HG02623 (cell line): Measurements from ENCODE around the gene PRDM15.

Source experiments
- ATAC-seq: cut with Tn5 transposase; IDR thresholded peaks from one replicate; pipeline ENCODE4 v1.9.1; 2021; ENCODE audit warnings: moderate library complexity; ENCODE audit not compliant: unreplicated experiment

Gene PRDM15

DNA sequence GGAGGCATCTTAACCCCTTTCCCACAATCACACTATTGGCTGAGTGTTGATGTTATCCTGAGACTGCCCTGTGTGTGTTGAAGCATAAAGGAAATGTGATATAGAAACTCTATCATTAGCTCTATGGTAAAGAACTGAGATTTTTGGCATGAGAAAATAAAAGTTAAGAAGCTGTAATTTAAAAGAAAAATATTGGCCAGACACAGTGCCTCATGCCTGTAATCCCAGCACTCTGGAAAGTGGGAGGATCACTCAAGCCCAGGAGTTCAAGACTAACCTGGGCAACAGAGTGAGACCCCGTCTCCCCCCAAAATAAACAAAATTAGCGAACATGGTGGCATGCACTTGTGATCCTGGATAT is 98.1 kb downstream of the PRDM15 start:
- ATAC-seq, result no peak

DNA sequence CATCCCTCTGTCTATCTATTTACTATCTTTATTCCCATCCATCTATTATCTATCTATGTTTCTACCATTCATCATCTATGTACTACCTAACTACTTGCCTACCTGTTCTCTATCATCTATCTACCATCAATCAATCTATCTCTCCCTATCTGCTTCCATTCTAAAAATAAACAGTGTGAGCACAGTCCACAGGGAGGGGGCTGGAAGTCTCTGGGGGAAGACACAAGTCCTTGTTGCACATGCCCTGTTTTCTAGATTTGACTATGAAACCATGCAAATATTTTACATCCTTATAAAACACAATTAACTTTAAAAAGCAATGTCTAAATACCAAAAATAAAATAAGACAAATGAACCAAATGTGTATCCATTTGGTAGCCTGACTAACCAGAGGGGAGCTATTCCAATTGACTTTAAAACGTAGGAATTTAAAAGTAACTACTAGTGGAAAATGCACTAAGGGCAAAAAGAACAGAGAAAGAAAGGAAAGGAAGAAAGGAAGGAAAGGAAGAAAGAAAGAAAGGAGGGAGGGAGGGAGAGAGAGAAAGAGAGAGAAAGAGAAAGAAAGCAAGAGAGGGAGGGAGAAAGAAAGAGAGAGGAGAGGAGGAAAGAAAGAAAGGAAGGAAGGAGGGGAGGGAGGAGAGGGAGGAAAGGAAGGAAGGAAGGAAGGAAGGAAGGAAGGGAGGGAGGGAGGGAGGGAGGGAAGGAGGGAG is 98.7 kb downstream of the PRDM15 start:
- no peak for ATAC-seq

DNA sequence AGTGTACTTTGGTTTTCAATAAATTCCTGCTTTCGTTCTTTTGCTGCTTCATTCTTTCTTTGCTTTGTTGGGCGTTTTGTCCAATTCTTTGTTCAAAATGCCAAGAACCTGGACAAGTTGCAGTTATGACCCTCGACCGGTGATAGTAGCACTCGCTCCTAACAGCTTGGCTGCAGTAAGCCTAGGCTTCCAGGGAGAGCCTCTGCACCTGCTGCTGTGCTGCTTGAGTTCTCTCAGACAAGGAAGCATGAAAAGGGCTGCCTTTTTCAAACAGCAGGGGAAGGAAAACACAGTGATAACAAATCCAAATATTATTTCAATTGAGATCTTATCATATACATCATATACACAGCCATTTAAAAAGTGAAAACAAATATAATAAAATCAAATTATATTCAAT is 99.5 kb downstream of the PRDM15 start:
- ATAC-seq, result no peak

DNA sequence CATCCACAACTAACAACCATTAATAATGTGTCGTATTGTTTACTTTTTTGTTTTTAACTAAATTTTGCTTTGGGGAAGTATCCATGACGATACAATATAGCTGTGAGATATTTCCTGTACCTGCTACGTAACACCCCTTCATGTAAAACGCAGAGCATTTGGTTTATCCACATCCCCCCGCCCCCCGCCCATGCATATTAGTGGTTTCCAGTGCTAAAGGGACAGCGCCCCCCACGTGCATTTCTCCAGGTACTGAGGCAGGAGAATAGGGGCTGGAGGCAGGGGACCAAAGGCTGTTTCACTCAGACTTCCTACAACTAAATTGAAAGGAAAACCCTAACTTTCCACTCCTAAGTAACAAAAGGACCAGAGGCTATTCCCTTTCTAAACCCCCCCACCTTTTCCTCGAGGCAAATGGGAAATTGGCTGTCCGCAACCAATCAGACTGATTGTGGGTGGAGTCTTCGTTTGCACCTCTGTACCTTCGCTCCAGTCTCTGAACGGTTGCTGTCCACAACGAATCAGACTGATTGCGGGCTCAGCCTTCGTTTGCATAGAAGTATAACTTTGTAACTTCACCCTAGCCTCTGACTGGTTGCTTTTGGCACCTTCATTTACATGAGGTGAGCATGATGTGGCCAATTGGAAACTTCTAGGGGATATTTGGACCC is 100.1 kb downstream of the PRDM15 start:
- ATAC-seq, result no peak

DNA sequence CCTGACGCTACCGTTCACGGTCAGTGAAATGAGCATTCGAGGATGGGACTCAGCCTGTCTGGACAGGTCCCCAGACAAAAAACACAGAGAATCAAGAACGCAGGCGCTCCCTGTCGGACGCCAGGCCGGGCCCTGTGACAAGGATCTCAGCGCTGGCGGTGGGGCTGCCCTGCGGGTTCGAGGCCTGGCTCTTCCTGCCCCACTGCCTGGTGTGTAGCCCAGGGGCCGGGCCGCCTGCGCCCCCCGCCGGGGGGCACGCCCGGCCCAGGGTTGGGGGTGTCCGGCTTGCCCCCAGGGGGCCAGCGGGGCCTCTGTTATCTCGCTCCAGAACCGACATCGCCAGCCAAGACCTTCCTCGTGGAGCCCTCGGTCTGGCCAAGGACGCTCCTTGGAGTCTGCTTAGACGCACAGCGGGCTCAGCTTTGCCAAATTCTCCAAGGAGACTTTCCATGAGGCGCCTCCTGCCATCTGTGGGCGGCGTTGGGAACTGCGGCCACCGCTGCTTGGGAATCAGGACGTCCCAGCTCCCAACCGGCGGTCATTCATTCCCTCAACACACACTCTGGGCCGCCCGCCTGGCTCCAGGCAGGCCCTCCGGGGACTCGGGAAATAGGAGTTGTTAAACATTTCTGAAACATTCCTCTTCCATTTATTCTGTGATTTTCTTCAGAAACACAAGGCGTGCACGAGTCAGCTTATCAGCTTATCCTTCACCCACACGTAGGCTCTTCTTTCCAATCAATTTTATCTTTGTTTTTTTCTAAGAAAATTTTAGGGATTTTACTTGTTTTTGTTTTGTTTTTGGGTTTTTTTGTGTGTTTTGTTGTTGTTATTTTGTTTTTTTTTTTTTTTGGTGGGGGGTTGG is 101.0 kb downstream of the PRDM15 start:
- no peak for ATAC-seq

DNA sequence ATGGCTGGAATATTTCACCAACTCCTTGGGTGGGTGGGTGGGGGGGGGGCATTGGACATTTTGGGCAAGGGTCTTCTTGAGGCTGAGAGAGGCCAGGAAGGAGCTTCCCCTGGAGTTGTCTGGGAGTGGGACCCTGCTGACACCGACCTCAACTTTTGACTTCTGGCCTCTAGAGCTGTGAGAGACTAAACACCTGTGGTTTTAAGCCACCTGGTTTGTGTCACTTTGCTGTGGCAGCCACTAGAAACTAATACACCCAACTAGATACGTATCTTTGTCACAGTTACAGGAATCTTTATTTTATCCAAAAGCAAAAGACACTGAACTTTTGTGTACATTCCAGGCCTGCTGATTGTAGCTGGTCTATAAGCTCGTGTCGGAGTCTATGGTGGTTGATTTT is 102.4 kb downstream of the PRDM15 start:
- no peak for ATAC-seq

DNA sequence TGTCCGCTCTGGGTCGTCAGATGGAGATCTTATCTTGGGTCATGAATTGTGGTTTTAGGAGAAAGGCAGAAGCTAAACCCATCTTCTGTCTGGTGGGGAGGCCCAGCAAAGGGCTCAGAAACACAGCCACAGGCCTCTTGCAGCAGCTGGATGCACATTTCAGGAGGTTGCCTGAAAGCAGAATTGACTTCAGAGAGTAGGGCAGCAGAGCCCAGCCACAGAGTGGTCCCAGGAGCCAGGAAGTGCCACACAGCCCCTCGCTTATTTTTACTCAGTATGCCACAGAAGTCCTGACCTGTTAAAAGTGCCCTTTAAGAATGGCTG is 104.0 kb downstream of the PRDM15 start:
- ATAC-seq, result no peak

DNA sequence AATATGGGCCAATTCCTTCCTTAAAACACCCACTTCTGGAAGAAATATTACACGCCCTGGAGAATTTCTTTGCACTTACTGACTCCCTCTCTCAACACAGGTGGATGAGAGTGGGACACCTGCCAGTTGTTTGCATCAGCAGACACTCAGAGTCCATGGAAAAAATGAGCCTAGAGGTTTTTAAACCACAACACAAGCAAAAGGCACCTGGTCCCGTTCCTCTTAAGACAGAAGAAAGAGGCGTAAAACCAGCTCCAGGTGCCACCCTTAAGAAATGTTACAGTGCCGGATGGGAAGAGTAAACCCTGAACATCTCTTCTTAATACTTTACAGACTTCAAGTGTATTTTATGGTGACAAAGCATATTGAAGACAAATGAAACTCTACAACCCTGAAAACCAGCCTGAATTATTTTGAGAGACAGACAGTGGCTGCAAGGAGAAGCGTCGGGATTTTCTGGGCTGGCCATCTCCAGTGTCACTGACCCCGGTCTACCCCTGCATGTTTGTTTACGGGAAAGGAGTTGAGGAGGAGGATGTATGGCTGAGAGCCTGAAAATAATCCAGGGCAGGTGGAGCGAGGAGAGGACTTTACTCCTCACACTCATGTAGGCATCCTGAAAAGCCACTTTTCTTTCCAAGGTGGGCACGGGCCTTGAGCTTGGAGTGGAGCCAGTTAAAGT is 104.5 kb downstream of the PRDM15 start:
- ATAC-seq, result no peak

DNA sequence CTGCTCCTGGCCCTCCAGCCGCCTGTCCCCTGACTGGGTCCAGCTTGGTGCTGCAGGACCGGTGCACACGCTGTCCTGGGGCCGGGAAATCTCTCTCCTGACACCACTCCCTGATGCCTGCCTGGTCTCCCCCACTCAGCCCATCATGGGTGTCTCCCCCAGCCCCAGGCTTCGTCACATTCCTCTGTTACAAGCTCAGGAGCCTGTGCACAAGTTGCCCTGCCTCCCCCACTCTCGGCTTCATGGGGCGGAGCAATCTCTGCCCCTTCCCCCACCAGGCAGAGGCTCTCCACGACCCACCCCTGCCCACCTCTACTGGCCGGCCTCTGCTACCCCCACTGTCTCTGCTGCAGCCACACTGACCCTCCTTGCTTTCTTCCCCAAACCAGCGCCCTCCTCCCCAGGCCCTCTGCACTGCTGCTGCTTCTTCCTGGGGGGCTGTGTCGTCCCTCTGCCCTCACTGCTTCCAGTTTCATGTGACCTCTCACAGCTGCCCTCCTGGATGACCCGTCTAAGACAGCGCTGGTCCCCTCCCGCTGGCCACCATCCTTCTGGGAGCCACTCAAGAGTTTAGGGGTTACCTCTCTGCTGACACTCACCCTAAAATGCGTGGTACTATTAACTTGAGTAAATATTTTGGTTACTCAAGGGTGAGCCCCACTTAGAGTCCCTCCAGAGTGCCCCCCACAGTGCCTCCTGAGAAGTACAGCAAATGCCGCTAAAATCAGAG is 106.6 kb downstream of the PRDM15 start:
- no peak for ATAC-seq

DNA sequence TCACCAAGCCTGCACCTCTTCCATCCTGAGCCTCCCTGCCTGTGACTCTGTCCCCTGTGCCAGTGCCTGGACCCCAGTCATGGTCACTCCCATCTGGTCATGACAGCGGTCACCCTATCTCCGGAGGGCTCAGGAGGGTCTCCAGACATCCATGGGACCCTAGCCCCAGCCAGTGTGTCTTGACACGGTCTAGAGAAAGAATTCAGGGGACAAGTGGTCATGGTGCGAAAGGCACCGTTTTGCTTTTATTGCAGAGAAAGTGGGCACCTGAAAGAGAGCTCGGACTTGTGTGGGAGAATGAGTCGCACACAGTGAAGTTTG is 107.6 kb downstream of the PRDM15 start:
- ATAC-seq, result no peak

DNA sequence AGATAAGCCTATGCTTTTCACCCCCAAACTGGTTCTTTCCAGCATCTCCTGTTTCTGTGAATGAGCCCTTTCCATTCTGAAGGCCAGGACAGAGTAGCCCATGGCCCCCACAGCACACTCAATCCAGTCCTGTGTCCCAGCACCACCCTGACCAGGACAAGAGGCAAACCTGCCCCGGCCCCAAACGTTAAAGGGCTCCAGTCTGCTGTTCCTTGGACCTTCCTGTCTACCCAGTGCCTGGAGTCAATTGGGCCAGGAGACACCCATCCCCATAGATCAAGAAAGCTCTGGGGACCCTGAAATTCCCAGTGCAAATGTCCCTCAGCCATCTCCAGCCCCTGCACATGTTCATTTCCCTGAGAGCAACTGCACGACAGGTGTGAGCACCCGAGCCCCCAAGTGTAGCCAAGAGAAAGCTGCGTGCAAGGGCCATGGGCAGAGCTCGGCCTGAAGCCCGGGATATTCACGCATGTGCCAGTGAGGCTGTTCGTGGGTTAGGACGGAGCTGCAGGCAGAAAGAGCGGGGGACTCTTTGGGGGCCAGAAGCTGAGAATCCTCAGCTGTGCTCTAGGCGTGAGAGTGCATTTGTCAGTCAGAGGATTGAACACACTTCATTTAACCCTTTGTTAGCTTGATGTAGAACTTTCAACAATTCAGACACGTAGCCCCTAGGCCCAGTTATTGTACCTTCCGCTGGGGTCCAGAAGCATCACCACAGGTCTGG is 108.1 kb downstream of the PRDM15 start:
- ATAC-seq, result no peak

DNA sequence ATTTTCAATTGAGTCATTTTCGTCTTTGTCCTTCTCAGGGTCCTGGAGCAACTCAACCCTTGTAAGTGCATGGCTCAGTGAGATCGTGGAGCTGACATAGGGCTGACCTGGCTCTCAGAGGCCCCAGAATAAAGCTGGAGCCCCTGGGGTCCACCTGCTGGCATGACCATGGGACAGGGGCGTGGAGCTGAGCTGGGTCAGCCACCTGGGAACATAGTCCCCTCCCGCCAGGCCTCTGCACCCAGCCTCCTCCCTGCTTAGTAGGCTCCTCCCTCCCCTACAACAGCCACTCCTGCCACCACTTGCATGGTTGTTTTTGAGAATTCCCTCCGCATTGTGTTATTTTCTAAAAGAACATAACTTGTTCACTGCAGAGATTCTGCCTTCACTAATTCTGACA is 109.2 kb downstream of the PRDM15 start:
- ATAC-seq, result no peak

DNA sequence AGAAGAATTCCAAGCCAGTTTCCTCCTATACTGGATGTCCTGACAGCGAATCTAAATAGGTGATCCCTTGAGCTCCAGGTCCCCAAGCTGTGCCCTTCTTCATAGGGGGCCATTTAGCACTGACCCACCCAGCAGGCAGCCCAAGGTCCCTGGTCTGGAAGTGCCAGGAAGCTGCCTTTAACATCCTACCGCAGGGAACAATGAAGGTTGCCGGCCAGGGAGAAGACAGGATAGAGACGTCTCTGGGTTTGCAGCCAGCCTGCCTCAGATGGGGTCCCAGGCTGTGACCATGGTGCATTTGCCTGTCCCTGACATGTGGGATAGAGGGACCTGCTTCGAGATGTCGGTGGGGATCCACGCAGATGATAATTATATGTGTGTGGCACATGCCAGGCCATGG is 109.6 kb downstream of the PRDM15 start:
- no peak for ATAC-seq

DNA sequence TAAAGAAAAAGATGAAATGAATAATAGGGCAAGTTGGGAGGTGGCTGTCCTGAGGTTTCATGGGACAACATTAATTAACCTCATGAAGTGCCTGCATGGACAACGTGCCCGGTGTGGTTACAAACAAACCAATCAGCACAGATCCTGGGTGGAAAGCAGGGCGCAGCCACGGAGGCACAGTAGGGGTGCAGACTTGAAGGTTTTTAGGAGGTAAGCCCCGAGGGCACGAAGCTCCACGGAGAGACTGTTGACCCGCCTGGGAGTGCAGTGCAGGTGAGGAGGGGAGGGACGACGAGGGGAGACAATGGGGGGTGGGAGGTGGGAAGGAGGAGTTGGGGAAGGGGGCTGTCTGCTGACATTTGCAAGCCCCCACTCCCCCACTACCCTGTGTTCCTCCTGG is 110.0 kb downstream of the PRDM15 start:
- no peak for ATAC-seq

DNA sequence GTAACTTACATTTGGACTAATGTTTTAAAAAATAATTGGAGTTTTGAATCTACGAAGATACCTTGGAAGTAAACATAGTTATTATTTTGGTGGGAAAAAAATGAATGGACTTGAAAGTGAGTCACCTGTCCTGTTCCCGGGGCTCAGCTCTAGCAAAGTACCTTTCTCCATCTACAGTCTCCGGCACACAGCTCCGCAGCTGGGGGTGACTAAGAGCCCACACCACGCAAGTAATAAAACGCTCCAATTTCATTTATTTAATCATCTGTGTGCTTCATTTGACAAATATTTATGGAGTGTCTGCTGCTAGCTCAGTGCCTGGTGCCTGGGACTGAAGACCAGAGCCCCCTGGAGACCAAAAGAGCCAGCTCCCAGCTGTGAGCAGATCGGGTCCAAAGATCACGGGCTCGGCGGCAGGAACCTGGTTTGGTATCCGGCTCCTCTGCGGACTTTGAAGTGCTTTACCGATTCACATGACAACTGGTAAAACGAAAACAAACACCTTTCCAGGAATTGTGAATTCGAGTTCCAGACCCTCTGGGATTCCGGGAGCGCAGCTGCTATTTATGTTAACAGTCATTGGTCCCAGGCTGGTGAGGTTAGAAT is 110.6 kb downstream of the PRDM15 start:
- ATAC-seq, result no peak

DNA sequence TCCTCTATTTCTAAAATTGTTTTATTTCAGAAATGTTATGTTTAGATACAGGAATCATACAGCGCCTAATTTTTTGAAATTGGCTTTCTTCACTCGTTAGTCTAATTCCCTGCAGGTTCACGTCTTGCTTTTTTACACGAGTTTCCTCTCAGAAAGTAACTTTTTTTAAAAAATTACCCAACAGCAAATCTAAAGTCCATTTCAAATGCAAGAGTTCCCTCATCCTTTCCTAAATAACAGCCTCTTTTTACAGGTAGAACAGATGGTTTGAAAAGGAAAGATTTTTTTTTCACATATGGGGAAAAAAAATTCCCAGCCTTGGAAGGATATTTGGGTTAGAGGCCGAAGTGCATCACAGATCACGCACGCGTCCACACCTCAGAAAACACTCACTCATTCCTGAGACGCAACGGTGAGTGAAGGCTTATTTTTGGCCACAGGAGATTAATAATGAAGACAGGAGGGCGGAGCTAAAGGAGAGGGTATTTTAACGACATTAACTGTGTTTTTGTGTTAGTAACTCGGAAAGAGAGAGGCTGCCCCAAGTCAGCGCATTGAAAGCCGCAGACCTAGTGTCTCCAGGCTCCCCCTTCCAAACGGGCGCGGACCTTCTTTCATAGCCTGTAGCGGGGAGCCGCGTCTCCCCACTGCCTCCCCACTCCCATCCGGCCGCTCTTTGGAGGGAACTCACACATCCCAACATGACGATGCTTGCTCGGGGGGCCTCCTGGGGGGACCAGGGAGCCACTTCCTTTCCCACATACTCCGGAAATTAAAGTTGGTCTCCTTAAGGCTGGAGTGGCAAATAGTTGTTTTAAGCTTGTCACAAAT is 111.3 kb downstream of the PRDM15 start:
- ATAC-seq, result no peak

DNA sequence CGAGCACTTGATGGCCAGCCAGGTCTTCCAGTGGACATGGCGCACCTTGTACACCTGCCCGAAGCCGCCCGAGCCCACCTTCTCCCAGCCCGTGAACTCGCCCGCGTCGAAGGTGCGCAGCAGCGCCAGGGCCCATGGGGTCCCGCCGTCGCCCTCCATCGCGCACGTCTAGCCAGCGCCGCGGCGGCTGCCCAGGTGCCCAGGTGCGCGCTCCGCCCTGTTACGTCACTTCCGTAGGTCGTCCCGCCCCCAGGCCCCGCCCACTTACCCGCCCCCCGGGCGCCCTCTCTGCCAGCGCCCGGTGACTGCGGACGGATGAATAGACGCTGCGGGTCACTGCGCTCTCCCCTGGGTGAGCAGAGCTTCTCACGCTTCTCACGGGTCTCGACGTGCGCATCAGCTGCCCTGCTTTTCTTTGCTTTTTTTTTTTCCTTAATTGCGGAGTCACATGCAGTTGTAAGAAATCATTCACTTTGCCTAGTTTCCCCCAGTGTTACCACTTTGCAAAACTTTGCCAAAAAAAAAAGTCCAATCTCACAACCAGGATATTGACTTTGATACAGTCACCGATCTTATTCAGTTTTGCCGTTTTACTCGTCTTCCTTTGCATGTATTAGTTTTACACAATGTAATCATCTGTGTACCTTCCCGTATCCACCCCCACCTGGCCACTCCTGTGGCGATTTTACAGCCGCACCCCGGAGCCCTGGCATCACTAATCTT is 112.1 kb downstream of the PRDM15 start, which contains the start of gene RIPK4:
RIPK4 (minus strand) TSS at position 170 of the 723 bp plus-strand sequence; CDS start at position 159, 11 bp downstream.
- no peak for ATAC-seq
